ENCODE measurements around the gene TMEM59.

Gene TMEM59

DNA sequence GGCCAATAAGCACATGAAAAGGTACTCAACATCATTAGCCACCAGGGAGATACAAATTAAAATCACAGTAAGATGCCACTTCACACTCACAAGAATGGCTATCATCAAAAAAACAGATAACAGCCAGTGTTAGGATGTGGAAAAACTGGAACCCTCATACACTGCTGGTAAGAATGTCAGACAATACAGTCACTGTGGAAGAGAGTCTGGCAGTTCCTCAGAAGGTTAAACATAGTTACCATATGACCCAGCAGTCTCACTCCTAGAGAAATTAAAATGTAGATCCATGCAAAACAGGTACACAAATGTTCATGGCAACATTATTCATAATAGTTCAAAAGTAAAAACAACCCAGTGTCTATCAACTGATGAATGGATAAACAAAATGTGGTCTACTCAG is 68.3 kb downstream of the TMEM59 start:
- Histone ChIP-seq H3K4me3 (no peak overlapping the region), H3K27me3 (no peaks in the 10 kb centered on the region), H3K9ac (no peak overlapping the region), H3K9me3 (replicated peaks in 1 of 11) (no peaks in the 10 kb centered on the region), H3K36me3 (no peaks in the 10 kb centered on the region), H4K20me1 (no peaks in the 10 kb centered on the region), H3K27ac (no peak overlapping the region), H3K4me2 (no peak overlapping the region), H3K4me1 (peaks cover 8 to 26% (median 19%) of the 10 kb centered on the region in 10 experiments)
- no peak for TF ChIP-seq Cebpa-rat (IDR thresholded peaks at IDR 0.05)

DNA sequence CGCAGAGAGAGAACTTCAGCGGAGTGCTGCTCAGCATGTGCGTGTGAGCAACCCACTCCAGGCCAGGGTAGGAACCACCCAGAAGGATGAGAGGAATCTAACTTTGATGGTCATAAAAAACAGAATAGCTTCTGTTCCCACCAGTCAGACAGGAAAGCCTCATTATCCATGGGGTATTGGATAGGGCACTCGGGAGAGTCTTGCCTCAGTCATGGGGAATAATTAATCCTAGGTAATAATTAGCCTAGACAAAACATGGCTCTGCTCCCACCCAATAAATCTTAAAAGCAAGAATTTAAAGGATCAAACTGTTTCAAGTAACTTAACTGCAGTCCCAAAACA is 70.3 kb downstream of the TMEM59 start:
- no peak for TF ChIP-seq Cebpa-rat (IDR thresholded peaks at IDR 0.05)
- Histone ChIP-seq H4K20me1 (no peaks in the 10 kb centered on the region), H3K27me3 (no peaks in the 10 kb centered on the region), H3K9me3 (replicated peaks in 1 of 11) (no peaks in the 10 kb centered on the region), H3K4me3 (no peak overlapping the region), H3K4me1 (peaks cover 15 to 34% (median 25%) of the 10 kb centered on the region in 10 experiments), H3K27ac (no peak overlapping the region; a peak in 1 of 22 replicates), H3K36me3 (no peaks in the 10 kb centered on the region), H3K4me2 (peak overlapping the region in 6 of 11 experiments; percentile 18 to 76 (median 60); a peak in 11 of 22 replicates), H3K9ac (no peak overlapping the region)

DNA sequence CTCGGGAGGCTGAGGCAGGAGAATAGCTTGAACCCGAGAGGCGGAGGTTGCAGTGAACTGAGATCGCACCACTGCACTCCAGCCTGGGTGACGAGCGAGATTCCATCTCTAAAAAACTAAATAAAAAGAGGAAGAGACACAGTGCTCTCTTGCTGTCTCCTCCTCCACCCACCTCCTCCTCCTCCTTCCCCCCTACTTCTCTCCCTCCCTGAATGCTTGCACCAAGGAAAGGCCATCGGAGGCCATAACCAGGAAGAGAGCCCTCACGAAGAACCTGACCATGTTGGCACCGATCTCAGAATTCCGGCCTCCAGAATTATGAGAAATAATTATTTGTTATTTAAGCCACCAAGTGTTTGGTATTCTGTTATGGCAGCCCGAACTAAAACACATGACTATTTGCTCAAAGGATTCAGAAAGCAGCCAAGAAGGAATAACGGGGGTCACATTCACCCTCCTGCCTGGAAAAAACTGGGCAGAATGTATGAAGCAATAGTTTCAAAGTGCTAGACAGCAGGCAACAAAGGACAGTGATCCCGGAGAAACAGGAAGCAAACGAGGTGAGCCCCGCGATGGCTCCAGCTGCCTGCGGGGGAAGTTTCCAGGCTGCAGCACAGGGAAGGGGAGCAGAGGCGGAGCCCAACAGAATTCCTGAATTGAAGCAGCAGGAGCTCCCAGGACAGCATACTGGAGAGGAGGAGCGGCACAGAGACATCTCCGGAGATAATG is 70.8 kb downstream of the TMEM59 start:
- no peaks in the 10 kb centered on the region for H4K20me1 ChIP-seq
- H3K9ac ChIP-seq, result peak overlapping the region in 1 of 11 experiments; percentile 18; a peak in 1 of 22 replicates
- no peaks in the 10 kb centered on the region for H3K27me3 ChIP-seq
- no peaks in the 10 kb centered on the region for H3K36me3 ChIP-seq
- H3K4me1 ChIP-seq, result peaks cover 15 to 34% (median 25%) of the 10 kb centered on the region in 10 experiments
- no peaks in the 10 kb centered on the region for H3K9me3 ChIP-seq (replicated peaks in 1 of 11)
- peak overlapping the region in 2 of 11 experiments; percentile 6 to 7; a peak in 2 of 22 replicates for H3K27ac ChIP-seq
- no peak overlapping the region for H3K4me3 ChIP-seq
- peak overlapping the region in 7 of 11 experiments; percentile 0 to 76 (median 57); a peak in 13 of 22 replicates for H3K4me2 ChIP-seq
- TF ChIP-seq Cebpa-rat (IDR thresholded peaks at IDR 0.05), result no peak

DNA sequence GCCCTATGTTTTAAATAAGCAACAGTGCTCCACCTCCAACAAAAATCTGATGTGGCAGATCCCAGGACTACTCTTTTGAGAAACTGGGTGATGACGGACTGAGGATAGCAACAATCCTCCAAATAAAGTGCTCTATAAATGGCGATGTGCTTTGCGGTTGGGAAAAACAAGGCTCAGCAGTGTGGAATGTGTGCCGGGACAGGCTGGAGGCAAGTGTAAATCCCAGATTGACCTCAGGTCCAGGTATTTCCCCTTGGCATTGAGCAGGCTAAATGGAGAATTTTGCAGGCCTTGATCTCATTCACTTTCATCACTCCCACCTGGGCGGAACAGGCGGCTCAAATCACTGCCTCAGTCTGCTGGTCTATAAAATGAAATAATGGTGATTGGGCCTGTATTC is 71.8 kb downstream of the TMEM59 start:
- Histone ChIP-seq H3K36me3 (no peaks in the 10 kb centered on the region), H3K27me3 (no peaks in the 10 kb centered on the region), H4K20me1 (no peaks in the 10 kb centered on the region), H3K4me1 (peaks cover 15 to 42% (median 33%) of the 10 kb centered on the region in 10 experiments), H3K9me3 (replicated peaks in 1 of 11) (no peaks in the 10 kb centered on the region), H3K9ac (no peak overlapping the region), H3K27ac (no peak overlapping the region), H3K4me2 (peak overlapping the region in 3 of 11 experiments; percentile 57 to 76 (median 62); a peak in 2 of 22 replicates), H3K4me3 (no peak overlapping the region)
- TF ChIP-seq Cebpa-rat (IDR thresholded peaks at IDR 0.05), result no peak

DNA sequence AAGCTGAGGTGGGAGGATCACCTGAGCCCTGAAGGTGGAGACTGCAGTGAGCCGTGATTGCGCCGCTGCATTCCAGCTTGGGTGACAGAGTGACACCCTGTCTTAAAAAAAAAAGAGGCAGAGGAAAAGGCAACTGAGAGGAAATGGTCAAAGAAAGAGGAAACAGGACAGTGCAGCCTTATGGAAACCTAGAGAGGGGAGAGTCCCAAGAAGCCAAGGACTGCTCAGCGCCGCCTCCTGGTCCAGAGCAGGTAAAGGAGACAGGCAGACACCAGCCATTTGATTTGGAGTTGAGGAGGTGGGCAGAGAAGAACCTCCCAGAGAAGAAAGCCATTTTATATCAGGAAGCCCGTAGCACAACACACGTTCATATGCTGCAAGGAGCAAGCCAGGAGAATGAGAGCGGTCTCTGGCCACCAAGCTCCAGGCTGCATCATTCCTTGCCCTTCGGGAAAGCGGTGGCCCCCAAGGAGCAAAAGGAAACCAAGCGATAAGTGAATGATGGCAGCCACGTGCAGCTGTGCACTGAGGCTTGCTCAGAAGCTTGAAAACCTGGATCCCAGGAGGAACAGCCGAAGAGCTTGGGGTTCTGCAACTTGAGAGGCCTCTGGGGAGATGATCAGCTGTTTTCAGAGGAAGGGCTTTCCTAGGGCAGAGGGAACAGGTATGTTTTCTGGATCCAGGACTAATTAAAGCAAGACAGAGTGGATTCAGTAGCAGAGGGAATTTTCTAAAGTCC is 73.1 kb downstream of the TMEM59 start:
- no peak for TF ChIP-seq Cebpa-rat (IDR thresholded peaks at IDR 0.05)
- H4K20me1 ChIP-seq, result no peaks in the 10 kb centered on the region
- no peaks in the 10 kb centered on the region for H3K27me3 ChIP-seq
- peaks cover 15 to 48% (median 36%) of the 10 kb centered on the region in 10 experiments for H3K4me1 ChIP-seq
- no peak overlapping the region for H3K9ac ChIP-seq
- H3K4me3 ChIP-seq, result no peak overlapping the region
- no peaks in the 10 kb centered on the region for H3K36me3 ChIP-seq
- peak overlapping the region; percentile 36 to 78 (median 73) for H3K4me2 ChIP-seq
- H3K27ac ChIP-seq, result no peak overlapping the region
- no peaks in the 10 kb centered on the region for H3K9me3 ChIP-seq (replicated peaks in 1 of 11)

All from BLaER1 treated with 17β-estradiol and CSF1 and Interleukin-3, amounts not matched to agents 10 nM and 100 nM (cell line).